ENCODE results near the gene SLC25A1. TPM values are rescaled to one million over a fixed set of nuclear protein-coding genes. Genes with fewer than 3 reads are reported as not detected.
A peak's percentile ranks its signal among the peaks of the same experiment; 100 is the strongest.

Gene SLC25A1
- total and polyA plus RNA-seq, 4 donors, result 36.3 to 95.8 (median 48.6) TPM

- ATAC-seq (ENCODE audit: insufficient read depth, low FRiP score) (no peak), DNase-seq (no peak)
- peaks cover 0 to 4% (median 1%) of the 10 kb centered on the region in 4 donors for H3K36me3 ChIP-seq (ENCODE audit: control insufficient read depth in 4 of 4, insufficient read depth in 4 of 4, low read length in 4 of 4)
- TF ChIP-seq, protein P1, sequence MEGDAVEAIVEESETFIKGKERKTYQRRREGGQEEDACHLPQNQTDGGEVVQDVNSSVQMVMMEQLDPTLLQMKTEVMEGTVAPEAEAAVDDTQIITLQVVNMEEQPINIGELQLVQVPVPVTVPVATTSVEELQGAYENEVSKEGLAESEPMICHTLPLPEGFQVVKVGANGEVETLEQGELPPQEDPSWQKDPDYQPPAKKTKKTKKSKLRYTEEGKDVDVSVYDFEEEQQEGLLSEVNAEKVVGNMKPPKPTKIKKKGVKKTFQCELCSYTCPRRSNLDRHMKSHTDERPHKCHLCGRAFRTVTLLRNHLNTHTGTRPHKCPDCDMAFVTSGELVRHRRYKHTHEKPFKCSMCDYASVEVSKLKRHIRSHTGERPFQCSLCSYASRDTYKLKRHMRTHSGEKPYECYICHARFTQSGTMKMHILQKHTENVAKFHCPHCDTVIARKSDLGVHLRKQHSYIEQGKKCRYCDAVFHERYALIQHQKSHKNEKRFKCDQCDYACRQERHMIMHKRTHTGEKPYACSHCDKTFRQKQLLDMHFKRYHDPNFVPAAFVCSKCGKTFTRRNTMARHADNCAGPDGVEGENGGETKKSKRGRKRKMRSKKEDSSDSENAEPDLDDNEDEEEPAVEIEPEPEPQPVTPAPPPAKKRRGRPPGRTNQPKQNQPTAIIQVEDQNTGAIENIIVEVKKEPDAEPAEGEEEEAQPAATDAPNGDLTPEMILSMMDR (IDR thresholded peaks at IDR 0.05; ENCODE audit: control extremely low read depth, extremely low read depth), result no peak
- H3K4me1 ChIP-seq (ENCODE audit: control insufficient read depth in 5 of 5, insufficient read depth in 5 of 5, low read length in 5 of 5), result peaks cover 0 to 8% (median 3%) of the 10 kb centered on the region in 5 donors
- 35 to 39% methylated on average over 9 of the region's 9 CpGs for WGBS, 2 donors
- peaks cover 22 to 44% (median 37%) of the 10 kb centered on the region in 3 donors for H3K27me3 ChIP-seq (ENCODE audit: control insufficient read depth in 3 of 3, insufficient read depth in 3 of 3, low read length in 2 of 3)
- H3K4me3 ChIP-seq, result no peak overlapping the region
- H3K27ac ChIP-seq (ENCODE audit: low read depth in 1 of 2, low read length in 1 of 2), result no peak overlapping the region
- no peak overlapping the region for H3K9ac ChIP-seq (ENCODE audit: insufficient read depth in 1 of 2, low read length in 2 of 2)
- peaks cover 0 to 3% (median 0%) of the 10 kb centered on the region in 4 donors for H3K9me3 ChIP-seq (ENCODE audit: control insufficient read depth in 4 of 4, insufficient read depth in 3 of 4, low read length in 3 of 4)
These were observed 31.2 kb downstream of the SLC25A1 start for GRCh38 chr22:19147195-19147780.

- no peak overlapping the region for H3K9ac ChIP-seq (ENCODE audit: insufficient read depth in 1 of 2, low read length in 2 of 2)
- peaks cover 0 to 8% (median 3%) of the 10 kb centered on the region in 5 donors for H3K4me1 ChIP-seq (ENCODE audit: control insufficient read depth in 5 of 5, insufficient read depth in 5 of 5, low read length in 5 of 5)
- ATAC-seq (ENCODE audit: insufficient read depth, low FRiP score) (no peak), DNase-seq (no peak)
- no peak overlapping the region for H3K4me3 ChIP-seq
- no peak overlapping the region for H3K27ac ChIP-seq (ENCODE audit: low read depth in 1 of 2, low read length in 1 of 2)
- H3K36me3 ChIP-seq (ENCODE audit: control insufficient read depth in 4 of 4, insufficient read depth in 4 of 4, low read length in 4 of 4), result peaks cover 0 to 8% (median 6%) of the 10 kb centered on the region in 4 donors
- peaks cover 0 to 3% (median 0%) of the 10 kb centered on the region in 4 donors for H3K9me3 ChIP-seq (ENCODE audit: control insufficient read depth in 4 of 4, insufficient read depth in 3 of 4, low read length in 3 of 4)
- peaks cover 22 to 35% (median 28%) of the 10 kb centered on the region in 3 donors for H3K27me3 ChIP-seq (ENCODE audit: control insufficient read depth in 3 of 3, insufficient read depth in 3 of 3, low read length in 2 of 3)
- TF ChIP-seq, protein P1 (IDR thresholded peaks at IDR 0.05; ENCODE audit: control extremely low read depth, extremely low read depth), result no peak
- 86 to 90% methylated on average over 11 of the region's 11 CpGs for WGBS, 2 donors
These were observed 32.1 kb downstream of the SLC25A1 start for GRCh38 chr22:19146215-19146968.

DNA sequence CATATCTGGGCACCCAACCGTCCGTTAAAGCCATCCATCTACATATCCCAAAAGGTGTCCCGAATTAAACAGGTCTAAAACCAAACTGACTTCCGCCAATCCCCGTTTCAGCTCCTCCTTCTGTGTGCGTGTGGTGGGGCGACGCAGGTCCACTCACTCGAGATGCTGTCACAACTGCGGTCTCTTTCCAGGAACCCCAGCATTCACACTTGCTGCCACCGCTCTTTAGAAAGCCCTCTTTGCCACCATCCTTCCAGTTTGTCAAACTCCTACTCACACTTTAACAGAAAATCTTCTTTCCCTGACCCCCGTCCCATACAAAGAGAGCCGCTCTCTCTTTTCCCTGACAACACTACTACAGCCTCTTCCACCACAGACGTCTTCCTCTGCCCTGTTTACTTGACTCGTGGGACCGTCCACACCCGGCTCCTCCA lies 34.6 kb downstream of the SLC25A1 start:
- TF ChIP-seq, protein P1 (IDR thresholded peaks at IDR 0.05; ENCODE audit: control extremely low read depth, extremely low read depth), result no peak
- WGBS, 2 donors, result 3% methylated on average over 17 of the region's 17 CpGs
- no peak for DNase-seq
- peaks cover 5 to 31% (median 23%) of the 10 kb centered on the region in 4 donors for H3K36me3 ChIP-seq (ENCODE audit: control insufficient read depth in 4 of 4, insufficient read depth in 4 of 4, low read length in 4 of 4)
- peak overlapping the region; percentile 90 for H3K4me3 ChIP-seq
- no peaks in the 10 kb centered on the region for H3K9me3 ChIP-seq (ENCODE audit: control insufficient read depth in 4 of 4, insufficient read depth in 3 of 4, low read length in 3 of 4)
- peak overlapping the region; percentile 81 for H3K9ac ChIP-seq (ENCODE audit: insufficient read depth in 1 of 2, low read length in 2 of 2)
- peaks cover 0 to 8% (median 0%) of the 10 kb centered on the region in 5 donors for H3K4me1 ChIP-seq (ENCODE audit: control insufficient read depth in 5 of 5, insufficient read depth in 5 of 5, low read length in 5 of 5)
- ATAC-seq (ENCODE audit: insufficient read depth, low FRiP score), result no peak
- peak overlapping the region; percentile 71 to 76 for H3K27ac ChIP-seq (ENCODE audit: low read depth in 1 of 2, low read length in 1 of 2)
- H3K27me3 ChIP-seq (ENCODE audit: control insufficient read depth in 3 of 3, insufficient read depth in 3 of 3, low read length in 2 of 3), result peaks cover 9 to 23% (median 23%) of the 10 kb centered on the region in 3 donors

All from lung (tissue), 12 donors.